Measurements from ENCODE around the gene SERPIND1. TPM values are rescaled to one million over a fixed set of nuclear protein-coding genes. Genes with fewer than 3 reads are reported as not detected.

Gene SERPIND1
- total RNA-seq, 1 donor = not detected

GRCh38 chr22:20794650-20795413 lies 20.9 kb downstream of the SERPIND1 start:
- H3K36me3 ChIP-seq (ENCODE audit: insufficient read depth, low read length) = peaks cover 50% of the 10 kb centered on the region

GRCh38 chr22:20796731-20797130 lies 22.8 kb downstream of the SERPIND1 start:
- no peak overlapping the region for H3K4me2 ChIP-seq (ENCODE audit: insufficient read depth, low read length)
- DNase-seq (ENCODE audit: insufficient read length, low spot score, missing footprints) = no peak
- no peak overlapping the region for H3K4me3 ChIP-seq (ENCODE audit: insufficient read depth, low read length)
- no peaks in the 10 kb centered on the region for H3K79me2 ChIP-seq (ENCODE audit: insufficient read depth, low read length)
- H3K9me3 ChIP-seq (ENCODE audit: low read depth, low read length) = no peaks in the 10 kb centered on the region
- peaks cover 3% of the 10 kb centered on the region for H3K4me1 ChIP-seq (ENCODE audit: insufficient read depth, low read length)
- H3K27me3 ChIP-seq (ENCODE audit: insufficient read depth, low read length) = no peaks in the 10 kb centered on the region
- H3K36me3 ChIP-seq (ENCODE audit: insufficient read depth, low read length) = peaks cover 54% of the 10 kb centered on the region
- H2AFZ ChIP-seq (ENCODE audit: low read length) = no peak overlapping the region
- H4K20me1 ChIP-seq (ENCODE audit: insufficient read depth, low read length) = no peaks in the 10 kb centered on the region
- TF ChIP-seq, protein P1, sequence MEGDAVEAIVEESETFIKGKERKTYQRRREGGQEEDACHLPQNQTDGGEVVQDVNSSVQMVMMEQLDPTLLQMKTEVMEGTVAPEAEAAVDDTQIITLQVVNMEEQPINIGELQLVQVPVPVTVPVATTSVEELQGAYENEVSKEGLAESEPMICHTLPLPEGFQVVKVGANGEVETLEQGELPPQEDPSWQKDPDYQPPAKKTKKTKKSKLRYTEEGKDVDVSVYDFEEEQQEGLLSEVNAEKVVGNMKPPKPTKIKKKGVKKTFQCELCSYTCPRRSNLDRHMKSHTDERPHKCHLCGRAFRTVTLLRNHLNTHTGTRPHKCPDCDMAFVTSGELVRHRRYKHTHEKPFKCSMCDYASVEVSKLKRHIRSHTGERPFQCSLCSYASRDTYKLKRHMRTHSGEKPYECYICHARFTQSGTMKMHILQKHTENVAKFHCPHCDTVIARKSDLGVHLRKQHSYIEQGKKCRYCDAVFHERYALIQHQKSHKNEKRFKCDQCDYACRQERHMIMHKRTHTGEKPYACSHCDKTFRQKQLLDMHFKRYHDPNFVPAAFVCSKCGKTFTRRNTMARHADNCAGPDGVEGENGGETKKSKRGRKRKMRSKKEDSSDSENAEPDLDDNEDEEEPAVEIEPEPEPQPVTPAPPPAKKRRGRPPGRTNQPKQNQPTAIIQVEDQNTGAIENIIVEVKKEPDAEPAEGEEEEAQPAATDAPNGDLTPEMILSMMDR (IDR thresholded peaks at IDR 0.05; ENCODE audit: extremely low read depth, low read depth, low read length) = no peak
- H3K27ac ChIP-seq (ENCODE audit: low read depth, low read length) = no peak overlapping the region

More at GRCh38 chr22:20794650-20795413, 20.9 kb downstream of the SERPIND1 start:
- no peak overlapping the region for H3K27ac ChIP-seq (ENCODE audit: low read depth, low read length)
- no peaks in the 10 kb centered on the region for H3K9me3 ChIP-seq (ENCODE audit: low read depth, low read length)
- H3K79me2 ChIP-seq (ENCODE audit: insufficient read depth, low read length) = no peaks in the 10 kb centered on the region
- DNase-seq (ENCODE audit: insufficient read length, low spot score, missing footprints) = no peak
- no peak overlapping the region for H3K4me2 ChIP-seq (ENCODE audit: insufficient read depth, low read length)
- TF ChIP-seq, protein P1 (IDR thresholded peaks at IDR 0.05; ENCODE audit: extremely low read depth, low read depth, low read length) = no peak
- peaks cover 3% of the 10 kb centered on the region for H3K4me1 ChIP-seq (ENCODE audit: insufficient read depth, low read length)
- no peaks in the 10 kb centered on the region for H3K27me3 ChIP-seq (ENCODE audit: insufficient read depth, low read length)
- H2AFZ ChIP-seq (ENCODE audit: low read length) = no peak overlapping the region
- H4K20me1 ChIP-seq (ENCODE audit: insufficient read depth, low read length) = no peaks in the 10 kb centered on the region
- H3K4me3 ChIP-seq (ENCODE audit: insufficient read depth, low read length) = no peak overlapping the region

DNA sequence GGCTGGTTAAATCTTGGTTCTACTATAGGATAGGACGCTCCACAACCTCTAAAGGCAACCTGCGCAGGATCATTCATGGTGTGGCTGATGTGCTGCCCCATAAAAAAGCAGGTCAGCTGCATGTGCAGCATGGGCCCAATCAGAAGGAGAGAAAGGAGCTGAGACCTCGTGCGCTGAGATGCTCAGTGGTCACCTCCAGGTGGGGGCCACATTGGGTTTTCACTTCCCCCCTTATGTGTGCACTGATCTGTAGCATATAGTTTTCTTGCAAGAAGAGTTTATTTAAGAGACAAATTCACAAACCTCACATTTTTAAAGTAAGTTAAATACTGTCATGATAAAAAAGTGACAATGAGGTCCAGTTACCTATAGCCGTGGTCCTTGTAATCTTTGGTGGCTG lies 24.3 kb downstream of the SERPIND1 start:
- Histone ChIP-seq H3K9me3 (ENCODE audit: low read depth, low read length) (no peaks in the 10 kb centered on the region), H3K79me2 (ENCODE audit: insufficient read depth, low read length) (no peaks in the 10 kb centered on the region), H3K27ac (ENCODE audit: low read depth, low read length) (no peak overlapping the region), H3K4me2 (ENCODE audit: insufficient read depth, low read length) (no peak overlapping the region), H3K27me3 (ENCODE audit: insufficient read depth, low read length) (no peaks in the 10 kb centered on the region), H3K36me3 (ENCODE audit: insufficient read depth, low read length) (peaks cover 63% of the 10 kb centered on the region), H2AFZ (ENCODE audit: low read length) (no peak overlapping the region), H4K20me1 (ENCODE audit: insufficient read depth, low read length) (no peaks in the 10 kb centered on the region), H3K4me3 (ENCODE audit: insufficient read depth, low read length) (no peak overlapping the region), H3K4me1 (ENCODE audit: insufficient read depth, low read length) (peaks cover 2% of the 10 kb centered on the region)
- no peak for DNase-seq (ENCODE audit: insufficient read length, low spot score, missing footprints)
- TF ChIP-seq, protein P1 (IDR thresholded peaks at IDR 0.05; ENCODE audit: extremely low read depth, low read depth, low read length) = no peak

- DNase-seq (ENCODE audit: insufficient read length, low spot score, missing footprints) = no peak
- Histone ChIP-seq H3K79me2 (ENCODE audit: insufficient read depth, low read length) (no peaks in the 10 kb centered on the region), H3K4me3 (ENCODE audit: insufficient read depth, low read length) (no peak overlapping the region), H2AFZ (ENCODE audit: low read length) (no peak overlapping the region), H4K20me1 (ENCODE audit: insufficient read depth, low read length) (no peaks in the 10 kb centered on the region), H3K4me2 (ENCODE audit: insufficient read depth, low read length) (no peak overlapping the region), H3K4me1 (ENCODE audit: insufficient read depth, low read length) (no peaks in the 10 kb centered on the region), H3K36me3 (ENCODE audit: insufficient read depth, low read length) (peaks cover 71% of the 10 kb centered on the region), H3K27me3 (ENCODE audit: insufficient read depth, low read length) (no peaks in the 10 kb centered on the region), H3K9me3 (ENCODE audit: low read depth, low read length) (no peaks in the 10 kb centered on the region), H3K27ac (ENCODE audit: low read depth, low read length) (no peak overlapping the region)
- TF ChIP-seq, protein P1 (IDR thresholded peaks at IDR 0.05; ENCODE audit: extremely low read depth, low read depth, low read length) = no peak
These were observed 25.1 kb downstream of the SERPIND1 start for GRCh38 chr22:20798974-20799373.
